Activated naive CD8-positive, alpha-beta T cell (primary cell): ENCODE data around the gene MED20.

Experiments
- H3K27ac Mint-ChIP-seq: one replicate; pipeline ENCODE4 v1.8.0; 2021; ENCODE audit warnings: mixed read lengths
- H3K27me3 Mint-ChIP-seq: one replicate; pipeline ENCODE4 v1.8.0; 2021; ENCODE audit warnings: mixed read lengths
- H3K36me3 Mint-ChIP-seq: one replicate; pipeline ENCODE4 v1.8.0; 2021; ENCODE audit warnings: mixed read lengths
- H3K4me1 Mint-ChIP-seq: one replicate; pipeline ENCODE4 v1.8.0; 2021; ENCODE audit warnings: low read depth, mixed read lengths
- H3K4me3 Mint-ChIP-seq: one replicate; pipeline ENCODE4 v1.8.0; 2021; ENCODE audit warnings: mild to moderate bottlenecking, mixed read lengths
- H3K9me3 Mint-ChIP-seq: one replicate; pipeline ENCODE4 v1.8.0; 2021; ENCODE audit warnings: low read depth, mixed read lengths

MED20 gene

GRCh38 chr6:41871691-41872090 lies 49.2 kb downstream of the MED20 start:
- Mint-ChIP-seq H3K36me3 (peaks cover 2% of the 10 kb centered on the region), H3K4me1 (no peaks in the 10 kb centered on the region), H3K9me3 (no peaks in the 10 kb centered on the region), H3K4me3 (no peak overlapping the region), H3K27ac (no peak overlapping the region), H3K27me3 (no peaks in the 10 kb centered on the region)

GRCh38 chr6:41859356-41859755 lies 61.6 kb downstream of the MED20 start:
- Mint-ChIP-seq H3K9me3 (no peaks in the 10 kb centered on the region), H3K4me1 (no peaks in the 10 kb centered on the region), H3K36me3 (no peaks in the 10 kb centered on the region), H3K4me3 (no peak overlapping the region), H3K27ac (no peak overlapping the region), H3K27me3 (no peaks in the 10 kb centered on the region)

DNA sequence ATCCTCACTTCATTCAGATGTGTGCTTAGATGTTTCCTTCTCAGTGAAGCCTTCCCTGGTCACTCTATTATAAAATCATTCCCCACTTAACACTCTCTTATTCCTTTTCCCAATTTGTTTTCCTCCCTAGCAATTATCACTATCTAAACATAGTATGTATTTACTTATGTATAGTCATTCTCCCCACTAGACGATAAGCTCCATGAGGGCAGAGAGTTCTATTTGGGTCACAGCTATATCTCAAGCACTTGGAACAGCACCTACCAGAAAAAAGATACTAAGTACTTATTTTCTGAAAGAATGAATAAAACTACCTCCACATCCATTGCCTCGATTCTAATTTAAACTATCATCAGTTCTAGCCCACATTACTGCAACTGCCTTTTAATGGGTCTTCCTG lies 62.2 kb downstream of the MED20 start:
- Mint-ChIP-seq H3K27me3 (no peaks in the 10 kb centered on the region), H3K27ac (no peak overlapping the region)

More for the DNA sequence above, 62.2 kb downstream of the MED20 start:
- H3K9me3 Mint-ChIP-seq: no peaks in the 10 kb centered on the region
- no peaks in the 10 kb centered on the region for H3K4me1 Mint-ChIP-seq
- H3K36me3 Mint-ChIP-seq: no peaks in the 10 kb centered on the region
- no peak overlapping the region for H3K4me3 Mint-ChIP-seq
